ENCODE measurements around the gene ATP9A. TPM values are rescaled to one million over a fixed set of nuclear protein-coding genes. Genes with fewer than 3 reads are reported as not detected.
A peak's percentile ranks its signal among the peaks of the same experiment; 100 is the strongest.

Gene ATP9A
- total RNA-seq, 1 experiment from 2014 or later: 16.8 TPM

DNA sequence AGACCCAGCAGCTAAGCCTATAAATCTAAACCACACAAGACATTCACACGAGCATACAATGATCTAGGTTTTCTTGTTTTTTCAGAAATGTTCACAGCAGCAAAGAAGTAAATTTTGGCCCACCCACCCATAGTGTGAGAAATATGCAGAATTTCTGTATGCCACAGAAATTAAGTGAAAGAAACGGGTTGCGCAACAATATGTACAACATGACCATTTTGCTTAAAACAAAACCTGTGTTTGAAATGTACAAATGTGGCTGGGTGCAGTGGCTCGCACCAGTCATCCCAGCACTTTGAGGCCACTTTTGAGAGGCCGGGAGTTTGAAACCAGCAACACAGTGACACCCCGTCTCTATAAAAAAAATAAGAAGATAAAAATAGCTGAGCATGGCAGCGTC is 24.8 kb upstream of the ATP9A start:
- Histone ChIP-seq H2AFZ (ENCODE audit: low read depth, low read length, poor library complexity, severe bottlenecking) (no peak overlapping the region), H3K27me3 (ENCODE audit: insufficient read depth, low read length) (no peaks in the 10 kb centered on the region), H3K9me2 (ENCODE audit: insufficient read depth) (no peaks in the 10 kb centered on the region), H3K9ac (ENCODE audit: low read length) (no peak overlapping the region), H4K20me1 (ENCODE audit: insufficient read depth) (no peaks in the 10 kb centered on the region), H3K4me2 (ENCODE audit: low read length) (no peak overlapping the region), H3K9me3 (ENCODE audit: control insufficient read depth in 1 of 2, insufficient read depth in 1 of 2, low read depth in 1 of 2, low read length in 2 of 2) (no peaks in the 10 kb centered on the region), H3K4me3 (replicated peaks in 1 of 2; ENCODE audit: low read depth in 1 of 2, low read length in 2 of 2) (no peak overlapping the region), H3K27ac (ENCODE audit: low read depth, low read length) (no peak overlapping the region), H3K79me2 (ENCODE audit: insufficient read depth, low read length) (no peaks in the 10 kb centered on the region), H3K36me3 (ENCODE audit: control insufficient read depth in 1 of 2, insufficient read depth in 2 of 2, low read length in 2 of 2) (no peaks in the 10 kb centered on the region), H3K4me1 (ENCODE audit: control insufficient read depth in 1 of 2, insufficient read depth in 2 of 2, low read length in 2 of 2) (peaks cover 0 to 7% of the 10 kb centered on the region in 2 experiments; a peak in 2 of 4 replicates)
- RAD21 ChIA-PET (ENCODE audit: low non-redundant PET in 1 of 2, low total read pairs in 2 of 2, uncharacterized antibody in 2 of 2, unreplicated experiment in 2 of 2): no interaction called here
- ATAC-seq: no peak
- intact Hi-C loops (cut with micrococcal nuclease): no loop called here
- CTCF ChIA-PET: interaction anchor here (0.7 kb wide), 1 partner anchor 269 kb away, joined by 3 read pairs; no protein-coding TSS in a partner anchor
- POLR2A ChIA-PET: no interaction called here
- no TSS peak for BruUV-seq (replicated peaks)
- TF ChIP-seq, protein P1, sequence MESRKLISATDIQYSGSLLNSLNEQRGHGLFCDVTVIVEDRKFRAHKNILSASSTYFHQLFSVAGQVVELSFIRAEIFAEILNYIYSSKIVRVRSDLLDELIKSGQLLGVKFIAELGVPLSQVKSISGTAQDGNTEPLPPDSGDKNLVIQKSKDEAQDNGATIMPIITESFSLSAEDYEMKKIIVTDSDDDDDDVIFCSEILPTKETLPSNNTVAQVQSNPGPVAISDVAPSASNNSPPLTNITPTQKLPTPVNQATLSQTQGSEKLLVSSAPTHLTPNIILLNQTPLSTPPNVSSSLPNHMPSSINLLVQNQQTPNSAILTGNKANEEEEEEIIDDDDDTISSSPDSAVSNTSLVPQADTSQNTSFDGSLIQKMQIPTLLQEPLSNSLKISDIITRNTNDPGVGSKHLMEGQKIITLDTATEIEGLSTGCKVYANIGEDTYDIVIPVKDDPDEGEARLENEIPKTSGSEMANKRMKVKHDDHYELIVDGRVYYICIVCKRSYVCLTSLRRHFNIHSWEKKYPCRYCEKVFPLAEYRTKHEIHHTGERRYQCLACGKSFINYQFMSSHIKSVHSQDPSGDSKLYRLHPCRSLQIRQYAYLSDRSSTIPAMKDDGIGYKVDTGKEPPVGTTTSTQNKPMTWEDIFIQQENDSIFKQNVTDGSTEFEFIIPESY (IDR thresholded peaks at IDR 0.05; ENCODE audit: extremely low read depth, insufficient replicate concordance, low read length): no peak
- peak; percentile 48; the same call in 1 of the 2 replicates for TF ChIP-seq CEBPB (IDR thresholded peaks at IDR 0.05; ENCODE audit: low read depth)
- no peak for DNase-seq (ENCODE audit: low read depth, low spot score)

DNA sequence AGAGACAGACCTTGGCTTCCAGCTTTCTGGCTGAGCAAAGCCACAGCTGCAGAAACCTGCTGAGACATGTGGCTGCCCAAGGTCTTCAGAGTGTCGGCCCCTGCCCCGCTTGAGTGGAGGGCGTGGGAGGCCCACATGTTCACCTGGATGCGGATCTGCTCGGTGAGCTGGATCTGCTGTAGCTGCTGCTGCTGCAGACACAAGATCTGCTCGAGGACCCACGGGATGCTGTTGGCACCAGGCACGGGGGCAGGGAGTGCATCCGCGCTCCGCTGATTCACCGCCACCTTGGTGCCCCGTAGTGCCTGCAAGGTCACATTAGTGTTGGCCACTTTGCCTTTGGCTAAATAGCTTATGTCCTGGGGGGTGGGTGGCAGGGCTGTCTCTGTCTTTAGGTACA is 23.4 kb upstream of the ATP9A start:
- RAD21 ChIA-PET (ENCODE audit: low non-redundant PET in 1 of 2, low total read pairs in 2 of 2, uncharacterized antibody in 2 of 2, unreplicated experiment in 2 of 2): no interaction called here
- no peak overlapping the region for H3K27ac ChIP-seq (ENCODE audit: low read depth, low read length)
- H3K9ac ChIP-seq (ENCODE audit: low read length): no peak overlapping the region
- H4K20me1 ChIP-seq (ENCODE audit: insufficient read depth): no peaks in the 10 kb centered on the region
- DNase-seq (ENCODE audit: low read depth, low spot score) (no peak), ATAC-seq (no peak)
- no peak overlapping the region for H3K4me2 ChIP-seq (ENCODE audit: low read length)
- no peaks in the 10 kb centered on the region for H3K9me2 ChIP-seq (ENCODE audit: insufficient read depth)
- no peak overlapping the region for H3K4me3 ChIP-seq (replicated peaks in 1 of 2; ENCODE audit: low read depth in 1 of 2, low read length in 2 of 2)
- no peaks in the 10 kb centered on the region for H3K27me3 ChIP-seq (ENCODE audit: insufficient read depth, low read length)
- no peak overlapping the region for H2AFZ ChIP-seq (ENCODE audit: low read depth, low read length, poor library complexity, severe bottlenecking)
- BruUV-seq (replicated peaks): no TSS peak
- intact Hi-C loops (cut with micrococcal nuclease): no loop called here
- CTCF ChIA-PET: interaction anchor here (1.2 kb wide), 1 partner anchor 9 kb away, joined by 3 read pairs; no protein-coding TSS in a partner anchor
- no peak for TF ChIP-seq SIN3A (IDR thresholded peaks at IDR 0.05; ENCODE audit: low read depth)
- TF ChIP-seq, protein P2, sequence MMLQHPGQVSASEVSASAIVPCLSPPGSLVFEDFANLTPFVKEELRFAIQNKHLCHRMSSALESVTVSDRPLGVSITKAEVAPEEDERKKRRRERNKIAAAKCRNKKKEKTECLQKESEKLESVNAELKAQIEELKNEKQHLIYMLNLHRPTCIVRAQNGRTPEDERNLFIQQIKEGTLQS (IDR thresholded peaks at IDR 0.05): no peak
- TF ChIP-seq, protein P3, sequence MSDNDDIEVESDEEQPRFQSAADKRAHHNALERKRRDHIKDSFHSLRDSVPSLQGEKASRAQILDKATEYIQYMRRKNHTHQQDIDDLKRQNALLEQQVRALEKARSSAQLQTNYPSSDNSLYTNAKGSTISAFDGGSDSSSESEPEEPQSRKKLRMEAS (IDR thresholded peaks at IDR 0.05): no peak
- TF ChIP-seq, protein P4, sequence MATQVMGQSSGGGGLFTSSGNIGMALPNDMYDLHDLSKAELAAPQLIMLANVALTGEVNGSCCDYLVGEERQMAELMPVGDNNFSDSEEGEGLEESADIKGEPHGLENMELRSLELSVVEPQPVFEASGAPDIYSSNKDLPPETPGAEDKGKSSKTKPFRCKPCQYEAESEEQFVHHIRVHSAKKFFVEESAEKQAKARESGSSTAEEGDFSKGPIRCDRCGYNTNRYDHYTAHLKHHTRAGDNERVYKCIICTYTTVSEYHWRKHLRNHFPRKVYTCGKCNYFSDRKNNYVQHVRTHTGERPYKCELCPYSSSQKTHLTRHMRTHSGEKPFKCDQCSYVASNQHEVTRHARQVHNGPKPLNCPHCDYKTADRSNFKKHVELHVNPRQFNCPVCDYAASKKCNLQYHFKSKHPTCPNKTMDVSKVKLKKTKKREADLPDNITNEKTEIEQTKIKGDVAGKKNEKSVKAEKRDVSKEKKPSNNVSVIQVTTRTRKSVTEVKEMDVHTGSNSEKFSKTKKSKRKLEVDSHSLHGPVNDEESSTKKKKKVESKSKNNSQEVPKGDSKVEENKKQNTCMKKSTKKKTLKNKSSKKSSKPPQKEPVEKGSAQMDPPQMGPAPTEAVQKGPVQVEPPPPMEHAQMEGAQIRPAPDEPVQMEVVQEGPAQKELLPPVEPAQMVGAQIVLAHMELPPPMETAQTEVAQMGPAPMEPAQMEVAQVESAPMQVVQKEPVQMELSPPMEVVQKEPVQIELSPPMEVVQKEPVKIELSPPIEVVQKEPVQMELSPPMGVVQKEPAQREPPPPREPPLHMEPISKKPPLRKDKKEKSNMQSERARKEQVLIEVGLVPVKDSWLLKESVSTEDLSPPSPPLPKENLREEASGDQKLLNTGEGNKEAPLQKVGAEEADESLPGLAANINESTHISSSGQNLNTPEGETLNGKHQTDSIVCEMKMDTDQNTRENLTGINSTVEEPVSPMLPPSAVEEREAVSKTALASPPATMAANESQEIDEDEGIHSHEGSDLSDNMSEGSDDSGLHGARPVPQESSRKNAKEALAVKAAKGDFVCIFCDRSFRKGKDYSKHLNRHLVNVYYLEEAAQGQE (IDR thresholded peaks at IDR 0.05; ENCODE audit: low read depth): no peak
- H3K4me1 ChIP-seq (ENCODE audit: control insufficient read depth in 1 of 2, insufficient read depth in 2 of 2, low read length in 2 of 2): no peaks in the 10 kb centered on the region
- no peaks in the 10 kb centered on the region for H3K36me3 ChIP-seq (ENCODE audit: control insufficient read depth in 1 of 2, insufficient read depth in 2 of 2, low read length in 2 of 2)
- no peaks in the 10 kb centered on the region for H3K79me2 ChIP-seq (ENCODE audit: insufficient read depth, low read length)
- POLR2A ChIA-PET: no interaction called here
- no peaks in the 10 kb centered on the region for H3K9me3 ChIP-seq (ENCODE audit: control insufficient read depth in 1 of 2, insufficient read depth in 1 of 2, low read depth in 1 of 2, low read length in 2 of 2)

All from HCT116 (cell line).